Measurements from ENCODE around the gene SLC2A9.

The SLC2A9 gene

GRCh38 chr4:10020871-10021652, at the start of gene SLC2A9:
Gene SLC2A9, minus strand, starts transcription at chr4:10021497. Its CDS starts 68 bp downstream, at chr4:10021429.
- no peak for TF ChIP-seq JUND (IDR thresholded peaks at IDR 0.05; ENCODE audit: low read depth)
- DNase-seq (ENCODE audit: low read depth in 1 of 2, low spot score in 1 of 2), result no peak
- in situ Hi-C loops (cut with HindIII; ENCODE audit: low pct_unique_long_range_greater_than_20kb, low sequenced_read_pairs), result no loop called here

GRCh38 chr4:10069075-10069642, 47.9 kb upstream of the SLC2A9 start:
- DNase-seq (ENCODE audit: low read depth in 1 of 2, low spot score in 1 of 2), result peak in 1 of 2 experiments; percentile 58
- in situ Hi-C loops (cut with HindIII; ENCODE audit: low pct_unique_long_range_greater_than_20kb, low sequenced_read_pairs), result no loop called here
- TF ChIP-seq JUND (IDR thresholded peaks at IDR 0.05; ENCODE audit: low read depth), result no peak

GRCh38 chr4:10066670-10067651, 45.7 kb upstream of the SLC2A9 start:
- DNase-seq (ENCODE audit: low read depth in 1 of 2, low spot score in 1 of 2), result no peak
- in situ Hi-C loops (cut with HindIII; ENCODE audit: low pct_unique_long_range_greater_than_20kb, low sequenced_read_pairs), result no loop called here
- no peak for TF ChIP-seq JUND (IDR thresholded peaks at IDR 0.05; ENCODE audit: low read depth)

GRCh38 chr4:10066206-10066605, 44.9 kb upstream of the SLC2A9 start:
- no peak for TF ChIP-seq JUND (IDR thresholded peaks at IDR 0.05; ENCODE audit: low read depth)
- no peak for DNase-seq (ENCODE audit: low read depth in 1 of 2, low spot score in 1 of 2)
- in situ Hi-C loops (cut with HindIII; ENCODE audit: low pct_unique_long_range_greater_than_20kb, low sequenced_read_pairs), result no loop called here

- in situ Hi-C loops (cut with HindIII; ENCODE audit: low pct_unique_long_range_greater_than_20kb, low sequenced_read_pairs), result no loop called here
These were observed 42.4 kb upstream of the SLC2A9 start for GRCh38 chr4:10063544-10064300.

GRCh38 chr4:10061650-10062415, 40.5 kb upstream of the SLC2A9 start:
- no peak for TF ChIP-seq JUND (IDR thresholded peaks at IDR 0.05; ENCODE audit: low read depth)
- DNase-seq (ENCODE audit: low read depth in 1 of 2, low spot score in 1 of 2), result no peak
- in situ Hi-C loops (cut with HindIII; ENCODE audit: low pct_unique_long_range_greater_than_20kb, low sequenced_read_pairs), result no loop called here

More at GRCh38 chr4:10063544-10064300, 42.4 kb upstream of the SLC2A9 start:
- no peak for TF ChIP-seq JUND (IDR thresholded peaks at IDR 0.05; ENCODE audit: low read depth)
- peak in 1 of 2 experiments; percentile 75 for DNase-seq (ENCODE audit: low read depth in 1 of 2, low spot score in 1 of 2)

- TF ChIP-seq JUND (IDR thresholded peaks at IDR 0.05; ENCODE audit: low read depth), result no peak
- no peak for DNase-seq (ENCODE audit: low read depth in 1 of 2, low spot score in 1 of 2)
- in situ Hi-C loops (cut with HindIII; ENCODE audit: low pct_unique_long_range_greater_than_20kb, low sequenced_read_pairs), result no loop called here
These were observed 37.1 kb upstream of the SLC2A9 start for GRCh38 chr4:10058371-10058770.

GRCh38 chr4:10057023-10057395, 35.7 kb upstream of the SLC2A9 start:
- DNase-seq (ENCODE audit: low read depth in 1 of 2, low spot score in 1 of 2), result no peak
- TF ChIP-seq JUND (IDR thresholded peaks at IDR 0.05; ENCODE audit: low read depth), result no peak
- in situ Hi-C loops (cut with HindIII; ENCODE audit: low pct_unique_long_range_greater_than_20kb, low sequenced_read_pairs), result no loop called here

GRCh38 chr4:10056334-10057022, 35.2 kb upstream of the SLC2A9 start:
- no peak for TF ChIP-seq JUND (IDR thresholded peaks at IDR 0.05; ENCODE audit: low read depth)
- no peak for DNase-seq (ENCODE audit: low read depth in 1 of 2, low spot score in 1 of 2)
- in situ Hi-C loops (cut with HindIII; ENCODE audit: low pct_unique_long_range_greater_than_20kb, low sequenced_read_pairs), result no loop called here

GRCh38 chr4:10055871-10056270, 34.6 kb upstream of the SLC2A9 start:
- in situ Hi-C loops (cut with HindIII; ENCODE audit: low pct_unique_long_range_greater_than_20kb, low sequenced_read_pairs), result no loop called here
- DNase-seq (ENCODE audit: low read depth in 1 of 2, low spot score in 1 of 2), result no peak
- TF ChIP-seq JUND (IDR thresholded peaks at IDR 0.05; ENCODE audit: low read depth), result no peak

- DNase-seq (ENCODE audit: low read depth in 1 of 2, low spot score in 1 of 2), result peak in 1 of 2 experiments; percentile 7
- in situ Hi-C loops (cut with HindIII; ENCODE audit: low pct_unique_long_range_greater_than_20kb, low sequenced_read_pairs), result no loop called here
- TF ChIP-seq JUND (IDR thresholded peaks at IDR 0.05; ENCODE audit: low read depth), result no peak
These were observed 33.3 kb upstream of the SLC2A9 start for GRCh38 chr4:10054571-10055041.
